Ishikawa (cell line): ENCODE data around the gene NAA50.

Experiments
- CEBPB ChIP-seq: IDR thresholded peaks from 2 replicates; pipeline ENCODE4 v1.6.1; 2012
- CREB1 ChIP-seq: IDR thresholded peaks from 2 replicates; pipeline ENCODE4 v1.6.1; 2012; ENCODE audit warnings: low read depth
- EGR1 ChIP-seq: IDR thresholded peaks from 2 replicates; pipeline ENCODE4 v1.6.1; 2012
- EP300 ChIP-seq: IDR thresholded peaks from 2 replicates; pipeline ENCODE4 v1.6.1; 2012; ENCODE audit warnings: borderline replicate concordance
- FOXM1 ChIP-seq: IDR thresholded peaks from 2 replicates; pipeline ENCODE4 v1.6.1; 2012; ENCODE audit warnings: low read depth, borderline replicate concordance
- MAX ChIP-seq: IDR thresholded peaks from 2 replicates; pipeline ENCODE4 v1.6.1; 2012
- NFIC ChIP-seq: IDR thresholded peaks from 2 replicates; pipeline ENCODE4 v1.6.1; 2012
- RAD21 ChIP-seq: IDR thresholded peaks from 2 replicates; pipeline ENCODE4 v1.6.1; 2012; ENCODE audit warnings: low read depth
- REST ChIP-seq: IDR thresholded peaks from 2 replicates; pipeline ENCODE4 v1.6.1; 2012; ENCODE audit warnings: low read depth, mild to moderate bottlenecking
- TAF1 ChIP-seq: IDR thresholded peaks from 2 replicates; pipeline ENCODE4 v1.6.1; 2012; ENCODE audit warnings: low read depth, mild to moderate bottlenecking
- TCF12 ChIP-seq: IDR thresholded peaks from 2 replicates; pipeline ENCODE4 v1.6.1; 2012; ENCODE audit warnings: low read depth
- TEAD4 ChIP-seq: IDR thresholded peaks from 2 replicates; pipeline ENCODE4 v1.6.1; 2012
- USF1 ChIP-seq: IDR thresholded peaks from 2 replicates; pipeline ENCODE4 v1.6.1; 2012
- YY1 ChIP-seq: IDR thresholded peaks from 2 replicates; pipeline ENCODE4 v1.6.1; 2012; ENCODE audit warnings: low read depth
- ZBTB7A ChIP-seq: IDR thresholded peaks from 2 replicates; pipeline ENCODE4 v1.6.1; 2012; ENCODE audit warnings: low read depth

The NAA50 gene

GRCh38 chr3:113745756-113746547, at the start of gene NAA50:
Gene NAA50 (minus strand): TSS chr3:113746249. CDS start chr3:113745949, 300 bp downstream.
- TF ChIP-seq CEBPB (0 out of 2 replicates have a peak, but pooled peaks have one; percentile 34), TAF1 (peak; percentile 39), FOXM1 (no peak), MAX (peak; percentile 88; the same call in 1 of the 2 replicates), YY1 (peak; percentile 87), USF1 (no peak), TCF12 (no peak; the same call in 1 of the 2 replicates), EP300 (no peak), REST (no peak), EGR1 (peak; percentile 10; the same call in 1 of the 2 replicates), ZBTB7A (peak; percentile 59; the same call in 1 of the 2 replicates), NFIC (no peak; the same call in 1 of the 2 replicates), CREB1 (no peak)

- TF ChIP-seq CEBPB (no peak), FOXM1 (no peak), YY1 (no peak), RAD21 (no peak), USF1 (no peak), EP300 (no peak), CREB1 (no peak), TCF12 (no peak), NFIC (no peak)
These were observed 49.6 kb upstream of the NAA50 start for GRCh38 chr3:113795693-113796092.

- TF ChIP-seq CEBPB (no peak), TEAD4 (no peak), NFIC (no peak), TAF1 (no peak), EP300 (no peak), TCF12 (no peak), FOXM1 (no peak), CREB1 (no peak), RAD21 (no peak), YY1 (no peak), USF1 (no peak), MAX (no peak), EGR1 (no peak), REST (no peak), ZBTB7A (no peak)
These were observed 48.5 kb upstream of the NAA50 start for GRCh38 chr3:113794526-113794925.

- no peak for TF ChIP-seq CEBPB
- TF ChIP-seq EP300: no peak
- no peak for TF ChIP-seq MAX
- no peak for TF ChIP-seq NFIC
- TF ChIP-seq RAD21: no peak
- TF ChIP-seq EGR1: no peak
- no peak for TF ChIP-seq YY1
- no peak for TF ChIP-seq CREB1
- no peak for TF ChIP-seq FOXM1
- no peak for TF ChIP-seq ZBTB7A
- no peak for TF ChIP-seq REST
- TF ChIP-seq USF1: no peak
- no peak for TF ChIP-seq TCF12
These were observed 45.3 kb upstream of the NAA50 start for GRCh38 chr3:113791381-113791780.
